ENCODE data around the gene DAB1.

DNA sequence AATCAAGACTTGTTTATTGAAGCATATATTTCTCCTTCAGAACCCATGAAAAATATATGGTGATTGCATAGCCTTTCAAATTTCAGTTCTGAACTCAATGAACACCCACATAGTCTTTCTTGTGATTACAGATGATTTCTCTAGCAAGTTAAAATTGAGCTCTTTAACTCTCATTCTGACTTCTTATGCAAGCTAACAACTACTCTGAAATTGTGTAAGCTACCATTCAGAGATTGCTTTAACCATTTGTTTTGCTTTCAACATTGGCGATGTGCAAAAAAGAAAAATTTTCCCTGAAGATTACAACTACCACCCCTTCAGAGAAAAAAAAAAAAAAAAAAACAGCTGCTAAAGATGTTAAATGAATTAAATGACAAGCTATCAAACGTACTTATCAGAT is 193.9 kb downstream of the DAB1 start:
- no peak for TF ChIP-seq BRCA1 (IDR thresholded peaks at IDR 0.05; ENCODE audit: low read depth, low read length)
- no peak for TF ChIP-seq SIX5 (IDR thresholded peaks at IDR 0.05; ENCODE audit: low read depth, low read length)
- no peak for TF ChIP-seq HDAC6 (IDR thresholded peaks at IDR 0.05; ENCODE audit: low read depth, low read length)
- TF ChIP-seq TEAD4 (IDR thresholded peaks at IDR 0.05; ENCODE audit: low read depth, low read length): no peak
- TF ChIP-seq, protein P1, sequence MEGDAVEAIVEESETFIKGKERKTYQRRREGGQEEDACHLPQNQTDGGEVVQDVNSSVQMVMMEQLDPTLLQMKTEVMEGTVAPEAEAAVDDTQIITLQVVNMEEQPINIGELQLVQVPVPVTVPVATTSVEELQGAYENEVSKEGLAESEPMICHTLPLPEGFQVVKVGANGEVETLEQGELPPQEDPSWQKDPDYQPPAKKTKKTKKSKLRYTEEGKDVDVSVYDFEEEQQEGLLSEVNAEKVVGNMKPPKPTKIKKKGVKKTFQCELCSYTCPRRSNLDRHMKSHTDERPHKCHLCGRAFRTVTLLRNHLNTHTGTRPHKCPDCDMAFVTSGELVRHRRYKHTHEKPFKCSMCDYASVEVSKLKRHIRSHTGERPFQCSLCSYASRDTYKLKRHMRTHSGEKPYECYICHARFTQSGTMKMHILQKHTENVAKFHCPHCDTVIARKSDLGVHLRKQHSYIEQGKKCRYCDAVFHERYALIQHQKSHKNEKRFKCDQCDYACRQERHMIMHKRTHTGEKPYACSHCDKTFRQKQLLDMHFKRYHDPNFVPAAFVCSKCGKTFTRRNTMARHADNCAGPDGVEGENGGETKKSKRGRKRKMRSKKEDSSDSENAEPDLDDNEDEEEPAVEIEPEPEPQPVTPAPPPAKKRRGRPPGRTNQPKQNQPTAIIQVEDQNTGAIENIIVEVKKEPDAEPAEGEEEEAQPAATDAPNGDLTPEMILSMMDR (IDR thresholded peaks at IDR 0.05; ENCODE audit: control extremely low read depth in 1 of 3, insufficient read depth in 1 of 3, low read depth in 1 of 3, low read length in 3 of 3): no peak
- no peak for TF ChIP-seq GTF2F1 (IDR thresholded peaks at IDR 0.05; ENCODE audit: borderline replicate concordance, low read depth, low read length)
- TF ChIP-seq, protein P2, sequence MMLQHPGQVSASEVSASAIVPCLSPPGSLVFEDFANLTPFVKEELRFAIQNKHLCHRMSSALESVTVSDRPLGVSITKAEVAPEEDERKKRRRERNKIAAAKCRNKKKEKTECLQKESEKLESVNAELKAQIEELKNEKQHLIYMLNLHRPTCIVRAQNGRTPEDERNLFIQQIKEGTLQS (IDR thresholded peaks at IDR 0.05; ENCODE audit: insufficient read depth, low read depth, low read length): no peak
- TF ChIP-seq SIN3A (conservative IDR thresholded peaks at IDR 0.05 in 1 of 2, IDR thresholded peaks at IDR 0.05 in 1 of 2; ENCODE audit: low read depth in 1 of 2, low read length in 2 of 2): no peak
- no peak for TF ChIP-seq POLR2AphosphoS5 (IDR thresholded peaks at IDR 0.05; ENCODE audit: low read depth, low read length)
- no peak for TF ChIP-seq BACH1 (IDR thresholded peaks at IDR 0.05; ENCODE audit: low read length)
- no peak for TF ChIP-seq EP300 (IDR thresholded peaks at IDR 0.05; ENCODE audit: borderline replicate concordance in 1 of 2, low read depth in 2 of 2, low read length in 2 of 2)
- TF ChIP-seq EZH2 (IDR thresholded peaks at IDR 0.05; ENCODE audit: low read depth, low read length, severe bottlenecking): no peak
- TF ChIP-seq CHD2 (IDR thresholded peaks at IDR 0.05; ENCODE audit: low read length): no peak

All from H1 (cell line).